A673 (cell line): ENCODE results near the gene PPP1R14B. TPM values are rescaled to one million over a fixed set of nuclear protein-coding genes. Genes with fewer than 3 reads are reported as not detected.

Experiments used
- BruUV-seq: library from RNA; stranded (reverse); fragments of 400-500 nt; replicated peaks from 2 replicates; lab custom pipeline; 2021; lab: Mats Ljungman, UMichigan
- CTCF ChIA-PET: fragments of 300-600 bp; sonication (Branson Sonifier 250); formaldehyde crosslinking; loops from one replicate; lab custom pipeline; 2022; ENCODE audit warnings: antibody characterized with exemption; lab: Charles Lee
- POLR2A ChIA-PET: fragments of 300-600 bp; sonication (Branson Sonifier 250); formaldehyde crosslinking; loops from one replicate; lab custom pipeline; 2022; ENCODE audit warnings: antibody characterized with exemption; ENCODE audit not compliant: low non-redundant PET; lab: Charles Lee
- DNase-seq: peaks from one replicate; pipeline ENCODE4 v3.0.0-alpha.2; 2015; ENCODE audit warnings: low spot score
- H3K27ac ChIP-seq: fragments of 200-600 bp; sonication (generic); 2 replicates; pipeline ENCODE4 v1.5.1; 2016; ENCODE audit warnings: mixed run types, low read depth, mild to moderate bottlenecking, mixed read lengths, antibody characterized with exemption, low read length; ENCODE audit not compliant: poor library complexity, severe bottlenecking
- H3K27me3 ChIP-seq: fragments of 200-600 bp; sonication (generic); replicated peaks from 2 replicates; pipeline ENCODE4 v1.6.1; 2017; ENCODE audit warnings: mixed run types, low read depth, mild to moderate bottlenecking, mixed read lengths, antibody characterized with exemption, low read length; ENCODE audit not compliant: insufficient read depth, poor library complexity
- H3K36me3 ChIP-seq: fragments of 200-600 bp; sonication (generic); 2 replicates; pipeline ENCODE4 v1.6.1; 2016; ENCODE audit warnings: mixed run types, mild to moderate bottlenecking, mixed read lengths, antibody characterized with exemption, low read length; ENCODE audit not compliant: insufficient read depth, poor library complexity, severe bottlenecking
- H3K4me1 ChIP-seq: fragments of 200-600 bp; sonication (generic); 2 replicates; pipeline ENCODE4 v1.6.1; 2017; ENCODE audit warnings: mixed run types, mild to moderate bottlenecking, mixed read lengths, antibody characterized with exemption, low read length; ENCODE audit not compliant: insufficient read depth, poor library complexity, severe bottlenecking
- H3K4me3 ChIP-seq: fragments of 200-600 bp; sonication (generic); 2 replicates; pipeline ENCODE4 v1.5.1; 2016; ENCODE audit warnings: low read depth, mixed run types, mild to moderate bottlenecking, mixed read lengths, low read length; ENCODE audit not compliant: poor library complexity, severe bottlenecking
- H3K9me3 ChIP-seq: fragments of 200-600 bp; sonication (generic); 2 replicates; pipeline ENCODE4 v1.6.1; 2016; ENCODE audit warnings: mixed run types, low read depth, mild to moderate bottlenecking, mixed read lengths, antibody characterized with exemption, low read length; ENCODE audit not compliant: poor library complexity, severe bottlenecking
- EZH2 ChIP-seq: fragments of 200-600 bp; sonication (generic); IDR thresholded peaks from 2 replicates; pipeline ENCODE4 v1.6.1; 2017; ENCODE audit warnings: borderline replicate concordance, low read depth, mild to moderate bottlenecking, mixed read lengths, antibody characterized with exemption, low read length; ENCODE audit not compliant: poor library complexity, severe bottlenecking
- intact Hi-C: fragments of 100-400 bp; cut with micrococcal nuclease; formaldehyde crosslinking; loops from one replicate; pipeline ENCODE4 v1.10.0; 2022; ENCODE audit not compliant: unreplicated experiment
- total RNA-seq: library from RNA; stranded (reverse); gene quantifications from 2 replicates; pipeline ENCODE4 v1.2.3, GENCODE V29; 2021
- TF ChIP-seq, protein P1 (sequence below): fragments of 300-800, 200-600 bp; sonication (generic); conservative IDR thresholded peaks from 2 replicates; pipeline ENCODE4 v1.5.1; 2017; ENCODE audit warnings: low read depth, mild to moderate bottlenecking, antibody characterized with exemption, low read length, moderate library complexity, mixed read lengths

Gene PPP1R14B
- total RNA-seq, 1 experiment from 2014 or later, result 378 TPM

DNA sequence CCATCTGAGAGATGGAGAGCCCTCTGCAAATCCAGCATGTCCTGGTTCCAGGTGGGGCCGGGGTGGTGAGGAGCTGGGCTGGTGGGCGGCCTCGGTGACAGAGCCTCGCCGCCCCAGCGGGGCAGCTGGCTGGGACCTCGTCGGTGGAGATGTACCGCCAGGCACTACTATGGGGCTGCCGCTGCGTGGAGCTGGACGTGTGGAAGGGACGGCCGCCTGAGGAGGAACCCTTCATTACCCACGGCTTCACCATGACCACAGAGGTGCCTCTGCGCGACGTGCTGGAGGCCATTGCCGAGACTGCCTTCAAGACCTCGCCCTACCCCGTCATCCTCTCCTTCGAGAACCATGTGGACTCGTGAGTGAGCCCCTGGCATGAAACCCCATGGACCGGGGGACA lies 11.6 kb upstream of the PPP1R14B start:
- POLR2A ChIA-PET, result no interaction called here
- peaks cover 72% of the 10 kb centered on the region for H3K36me3 ChIP-seq

DNA sequence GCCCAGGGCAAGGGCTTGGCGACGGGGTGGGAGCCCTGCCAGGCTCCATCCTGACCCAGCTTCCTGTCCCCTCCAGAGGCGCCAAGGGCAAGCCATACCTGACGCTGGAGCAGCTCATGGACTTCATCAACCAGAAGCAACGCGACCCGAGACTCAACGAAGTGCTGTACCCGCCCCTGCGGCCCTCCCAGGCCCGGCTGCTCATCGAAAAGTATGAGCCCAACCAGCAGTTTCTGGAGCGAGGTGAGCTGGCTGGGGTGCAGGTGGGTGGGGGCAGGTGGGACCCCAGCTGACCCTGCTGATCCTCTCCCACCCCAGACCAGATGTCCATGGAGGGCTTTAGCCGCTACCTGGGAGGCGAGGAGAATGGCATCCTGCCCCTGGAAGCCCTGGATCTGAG lies 9.6 kb upstream of the PPP1R14B start:
- H3K9me3 ChIP-seq, result no peaks in the 10 kb centered on the region
- peaks cover 54% of the 10 kb centered on the region for H3K36me3 ChIP-seq
- BruUV-seq, result no TSS peak
- POLR2A ChIA-PET, result interaction anchor here (0.5 kb wide), 1 partner anchor 92 kb away, joined by 4 read pairs; no protein-coding TSS in a partner anchor
- DNase-seq, result no peak
- no peak overlapping the region for H3K4me3 ChIP-seq
- CTCF ChIA-PET, result no interaction called here
- no peak overlapping the region for H3K27ac ChIP-seq
- intact Hi-C loops, result no loop called here
- peaks cover 4% of the 10 kb centered on the region for H3K4me1 ChIP-seq
- TF ChIP-seq, protein P1, sequence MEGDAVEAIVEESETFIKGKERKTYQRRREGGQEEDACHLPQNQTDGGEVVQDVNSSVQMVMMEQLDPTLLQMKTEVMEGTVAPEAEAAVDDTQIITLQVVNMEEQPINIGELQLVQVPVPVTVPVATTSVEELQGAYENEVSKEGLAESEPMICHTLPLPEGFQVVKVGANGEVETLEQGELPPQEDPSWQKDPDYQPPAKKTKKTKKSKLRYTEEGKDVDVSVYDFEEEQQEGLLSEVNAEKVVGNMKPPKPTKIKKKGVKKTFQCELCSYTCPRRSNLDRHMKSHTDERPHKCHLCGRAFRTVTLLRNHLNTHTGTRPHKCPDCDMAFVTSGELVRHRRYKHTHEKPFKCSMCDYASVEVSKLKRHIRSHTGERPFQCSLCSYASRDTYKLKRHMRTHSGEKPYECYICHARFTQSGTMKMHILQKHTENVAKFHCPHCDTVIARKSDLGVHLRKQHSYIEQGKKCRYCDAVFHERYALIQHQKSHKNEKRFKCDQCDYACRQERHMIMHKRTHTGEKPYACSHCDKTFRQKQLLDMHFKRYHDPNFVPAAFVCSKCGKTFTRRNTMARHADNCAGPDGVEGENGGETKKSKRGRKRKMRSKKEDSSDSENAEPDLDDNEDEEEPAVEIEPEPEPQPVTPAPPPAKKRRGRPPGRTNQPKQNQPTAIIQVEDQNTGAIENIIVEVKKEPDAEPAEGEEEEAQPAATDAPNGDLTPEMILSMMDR, result no peak
- no peak for TF ChIP-seq EZH2
- no peaks in the 10 kb centered on the region for H3K27me3 ChIP-seq

More for the DNA sequence above, 11.6 kb upstream of the PPP1R14B start:
- H3K27ac ChIP-seq, result no peak overlapping the region
- H3K9me3 ChIP-seq, result no peaks in the 10 kb centered on the region
- H3K4me1 ChIP-seq, result no peaks in the 10 kb centered on the region
- no peak for DNase-seq
- no peak overlapping the region for H3K4me3 ChIP-seq
- intact Hi-C loops, result no loop called here
- H3K27me3 ChIP-seq, result no peaks in the 10 kb centered on the region
- no TSS peak for BruUV-seq
- CTCF ChIA-PET, result no interaction called here
- TF ChIP-seq, protein P1, result no peak
- no peak for TF ChIP-seq EZH2

DNA sequence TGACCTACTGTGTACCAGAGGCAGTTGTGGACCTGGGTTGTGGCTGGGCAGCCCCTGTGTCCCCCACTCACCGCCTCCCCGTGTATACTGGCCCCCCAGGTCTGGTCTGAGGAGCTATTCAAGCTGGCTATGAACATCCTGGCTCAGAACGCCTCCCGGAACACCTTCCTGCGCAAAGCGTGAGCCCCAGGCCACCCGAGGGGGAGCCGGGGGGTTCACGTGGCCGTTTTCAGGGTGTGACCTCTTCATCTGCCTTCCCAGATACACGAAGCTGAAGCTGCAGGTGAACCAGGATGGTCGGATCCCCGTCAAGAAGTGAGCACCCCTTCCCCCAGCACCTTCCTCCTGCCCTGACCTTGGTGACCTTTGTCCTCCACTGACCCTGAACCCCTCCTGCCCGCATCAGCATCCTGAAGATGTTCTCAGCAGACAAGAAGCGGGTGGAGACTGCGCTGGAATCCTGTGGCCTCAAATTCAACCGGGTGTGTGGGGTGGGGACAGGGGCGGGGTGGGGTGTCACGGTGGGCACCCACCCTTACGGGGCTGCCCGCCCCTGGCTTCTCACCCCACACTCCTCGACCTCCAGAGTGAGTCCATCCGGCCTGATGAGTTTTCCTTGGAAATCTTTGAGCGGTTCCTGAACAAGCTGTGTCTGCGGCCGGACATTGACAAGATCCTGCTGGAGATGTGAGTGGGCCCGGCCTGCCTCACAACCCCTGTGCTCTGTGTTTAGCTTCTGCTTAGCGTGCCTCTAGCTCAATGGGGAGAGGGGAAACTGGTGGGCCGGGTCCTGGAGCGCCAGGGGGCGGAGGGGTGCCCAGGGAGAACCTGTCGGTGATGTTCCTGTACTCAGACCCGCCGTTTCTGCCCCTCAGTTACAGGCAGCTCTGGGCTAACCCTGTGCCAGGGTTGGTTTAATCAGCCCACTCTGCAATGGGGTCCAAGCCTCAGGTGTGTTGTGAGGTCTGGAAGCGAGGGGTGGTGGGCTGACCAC lies 8.7 kb upstream of the PPP1R14B start:
- Histone ChIP-seq H3K27ac (no peak overlapping the region), H3K9me3 (no peaks in the 10 kb centered on the region), H3K36me3 (peaks cover 51% of the 10 kb centered on the region), H3K4me3 (no peak overlapping the region), H3K4me1 (peaks cover 9% of the 10 kb centered on the region), H3K27me3 (no peaks in the 10 kb centered on the region)
- intact Hi-C loops, result no loop called here
- ChIA-PET CTCF (no interaction called here), POLR2A (no interaction called here)
- no TSS peak for BruUV-seq
- no peak for DNase-seq
- TF ChIP-seq, protein P1, result no peak
- TF ChIP-seq EZH2, result no peak
